SU-DHL-6 (cell line): Measurements from ENCODE around the gene SNAP23.

ENCODE experiments used
- CTCF ChIP-seq: fragments of 200-600 bp; sonication (generic); IDR thresholded peaks from one replicate; pipeline ENCODE4 v1.5.1; 2017; ENCODE audit warnings: antibody characterized with exemption, mild to moderate bottlenecking, low read length, moderate library complexity; ENCODE audit not compliant: insufficient read depth, poor library complexity, severe bottlenecking
- EZH2phosphoT487 ChIP-seq: fragments of 200-600 bp; sonication (generic), shearing (Covaris generic); conservative IDR thresholded peaks from 2 replicates; pipeline ENCODE4 v1.6.1; 2018; ENCODE audit warnings: mild to moderate bottlenecking, antibody characterized with exemption, low read length, moderate library complexity, mixed read lengths

- no peak for TF ChIP-seq CTCF
- TF ChIP-seq EZH2phosphoT487: no peak
These were observed 80.0 kb downstream of the SNAP23 start, which contains the start of gene STARD9 for GRCh38 chr15:42575188-42576039.
